ENCODE results near the gene NPC1L1.

NPC1L1 gene

DNA sequence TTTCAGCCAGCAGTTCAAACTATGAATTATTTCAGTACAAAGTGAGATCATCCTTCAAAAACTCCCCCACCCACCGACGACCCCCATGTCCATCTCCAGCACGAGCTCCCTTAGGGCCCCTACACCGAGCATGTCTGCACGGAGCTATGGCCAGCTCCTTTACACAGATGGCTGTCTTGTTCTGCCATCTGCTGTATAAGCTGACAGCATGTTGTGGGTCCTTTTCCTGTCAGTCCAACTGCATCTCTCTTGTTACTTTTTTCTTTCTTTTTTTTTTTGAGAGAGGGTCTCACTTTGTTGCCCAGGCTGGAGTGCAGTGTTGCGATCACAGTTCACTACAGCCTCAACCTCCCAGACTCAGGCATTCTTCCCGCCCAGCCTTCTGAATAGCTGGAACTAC lies 21.6 kb downstream of the NPC1L1 start:
- no peaks in the 10 kb centered on the region for H3F3A ChIP-seq (ENCODE audit: control insufficient read depth, insufficient read depth)
- no peaks in the 10 kb centered on the region for H3K4me1 ChIP-seq (ENCODE audit: control insufficient read depth, low read length)
- no peaks in the 10 kb centered on the region for H3K9me2 ChIP-seq (replicated peaks; ENCODE audit: control insufficient read depth, low read length)
- no peaks in the 10 kb centered on the region for H3K9me3 ChIP-seq (ENCODE audit: control insufficient read depth, insufficient read depth, low read length)
- no peak for TF ChIP-seq EZH2phosphoT487 (IDR thresholded peaks at IDR 0.05; ENCODE audit: borderline replicate concordance, low read length)
- TF ChIP-seq, protein P1, sequence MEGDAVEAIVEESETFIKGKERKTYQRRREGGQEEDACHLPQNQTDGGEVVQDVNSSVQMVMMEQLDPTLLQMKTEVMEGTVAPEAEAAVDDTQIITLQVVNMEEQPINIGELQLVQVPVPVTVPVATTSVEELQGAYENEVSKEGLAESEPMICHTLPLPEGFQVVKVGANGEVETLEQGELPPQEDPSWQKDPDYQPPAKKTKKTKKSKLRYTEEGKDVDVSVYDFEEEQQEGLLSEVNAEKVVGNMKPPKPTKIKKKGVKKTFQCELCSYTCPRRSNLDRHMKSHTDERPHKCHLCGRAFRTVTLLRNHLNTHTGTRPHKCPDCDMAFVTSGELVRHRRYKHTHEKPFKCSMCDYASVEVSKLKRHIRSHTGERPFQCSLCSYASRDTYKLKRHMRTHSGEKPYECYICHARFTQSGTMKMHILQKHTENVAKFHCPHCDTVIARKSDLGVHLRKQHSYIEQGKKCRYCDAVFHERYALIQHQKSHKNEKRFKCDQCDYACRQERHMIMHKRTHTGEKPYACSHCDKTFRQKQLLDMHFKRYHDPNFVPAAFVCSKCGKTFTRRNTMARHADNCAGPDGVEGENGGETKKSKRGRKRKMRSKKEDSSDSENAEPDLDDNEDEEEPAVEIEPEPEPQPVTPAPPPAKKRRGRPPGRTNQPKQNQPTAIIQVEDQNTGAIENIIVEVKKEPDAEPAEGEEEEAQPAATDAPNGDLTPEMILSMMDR (IDR thresholded peaks at IDR 0.05; ENCODE audit: low read depth, low read length, poor library complexity, severe bottlenecking): no peak
- no peak overlapping the region for H3K4me2 ChIP-seq (ENCODE audit: low read length)
- H3K27ac ChIP-seq (ENCODE audit: low read depth, low read length): no peak overlapping the region
- no peaks in the 10 kb centered on the region for H3K79me2 ChIP-seq (ENCODE audit: control insufficient read depth, low read length)
- no peak overlapping the region for H3K4me3 ChIP-seq (ENCODE audit: low read length)
- peaks cover 18% of the 10 kb centered on the region; the same call in 1 of the 2 replicates for H3K27me3 ChIP-seq (ENCODE audit: control insufficient read depth, low read length)
- H3K36me3 ChIP-seq (ENCODE audit: control insufficient read depth, low read length): no peaks in the 10 kb centered on the region
- H4K20me1 ChIP-seq (ENCODE audit: control insufficient read depth, insufficient read depth, low read depth, low read length): no peaks in the 10 kb centered on the region

DNA sequence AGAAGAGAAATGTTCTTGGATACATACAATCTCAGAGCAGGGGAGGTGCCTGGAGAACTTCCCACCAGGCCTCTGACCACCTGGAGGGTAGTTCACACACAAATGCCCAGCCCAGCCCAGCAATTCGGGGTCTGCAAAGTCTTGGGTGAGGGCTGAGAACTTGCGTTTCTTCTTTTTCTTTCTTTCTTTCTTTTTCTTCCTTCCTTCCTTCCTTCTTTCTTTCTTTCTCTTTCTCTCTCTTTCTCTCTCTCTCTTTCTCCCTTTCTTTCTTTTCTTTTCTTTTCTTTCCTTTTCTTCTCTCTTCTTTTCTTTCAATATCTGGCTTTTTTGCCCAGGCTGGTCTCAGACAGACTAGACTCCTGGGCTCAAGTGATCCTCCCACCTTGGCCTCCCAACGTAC lies 22.4 kb downstream of the NPC1L1 start:
- Histone ChIP-seq H3K4me3 (ENCODE audit: low read length) (no peak overlapping the region), H3F3A (ENCODE audit: control insufficient read depth, insufficient read depth) (no peaks in the 10 kb centered on the region), H3K79me2 (ENCODE audit: control insufficient read depth, low read length) (no peaks in the 10 kb centered on the region), H3K4me2 (ENCODE audit: low read length) (no peak overlapping the region), H3K27ac (ENCODE audit: low read depth, low read length) (no peak overlapping the region), H3K27me3 (ENCODE audit: control insufficient read depth, low read length) (peaks cover 18% of the 10 kb centered on the region; the same call in 1 of the 2 replicates), H3K36me3 (ENCODE audit: control insufficient read depth, low read length) (no peaks in the 10 kb centered on the region), H3K4me1 (ENCODE audit: control insufficient read depth, low read length) (no peaks in the 10 kb centered on the region), H4K20me1 (ENCODE audit: control insufficient read depth, insufficient read depth, low read depth, low read length) (no peaks in the 10 kb centered on the region), H3K9me3 (ENCODE audit: control insufficient read depth, insufficient read depth, low read length) (no peaks in the 10 kb centered on the region), H3K9me2 (replicated peaks; ENCODE audit: control insufficient read depth, low read length) (no peaks in the 10 kb centered on the region)
- no peak for TF ChIP-seq EZH2phosphoT487 (IDR thresholded peaks at IDR 0.05; ENCODE audit: borderline replicate concordance, low read length)
- TF ChIP-seq, protein P1 (IDR thresholded peaks at IDR 0.05; ENCODE audit: low read depth, low read length, poor library complexity, severe bottlenecking): no peak

DNA sequence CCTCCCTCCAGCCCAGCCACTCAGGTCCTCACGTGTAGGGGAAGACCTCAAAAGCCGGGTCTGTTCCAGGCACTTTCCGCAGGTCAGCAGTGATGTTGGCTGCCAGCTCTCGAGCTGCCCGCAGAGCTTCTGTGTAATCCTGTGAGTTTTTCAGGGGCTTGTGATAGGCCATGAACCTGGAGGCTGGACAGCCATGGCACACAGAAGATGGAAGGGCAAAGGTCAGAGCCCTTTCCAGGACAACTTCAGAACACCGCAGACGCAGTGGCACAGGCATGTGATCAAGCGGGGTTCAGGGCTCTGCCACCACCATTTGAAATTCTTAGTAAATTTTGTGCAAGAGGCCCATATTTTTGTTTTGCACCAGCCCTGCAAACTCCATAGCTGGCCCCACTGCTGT lies 24.0 kb downstream of the NPC1L1 start:
- Histone ChIP-seq H3K4me1 (ENCODE audit: control insufficient read depth, low read length) (no peaks in the 10 kb centered on the region), H3K27ac (ENCODE audit: low read depth, low read length) (no peak overlapping the region), H3K4me2 (ENCODE audit: low read length) (no peak overlapping the region), H3F3A (ENCODE audit: control insufficient read depth, insufficient read depth) (no peaks in the 10 kb centered on the region), H3K27me3 (ENCODE audit: control insufficient read depth, low read length) (peaks cover 9% of the 10 kb centered on the region; the same call in 1 of the 2 replicates), H3K4me3 (ENCODE audit: low read length) (no peak overlapping the region), H3K79me2 (ENCODE audit: control insufficient read depth, low read length) (no peaks in the 10 kb centered on the region), H4K20me1 (ENCODE audit: control insufficient read depth, insufficient read depth, low read depth, low read length) (no peaks in the 10 kb centered on the region), H3K36me3 (ENCODE audit: control insufficient read depth, low read length) (no peaks in the 10 kb centered on the region), H3K9me3 (ENCODE audit: control insufficient read depth, insufficient read depth, low read length) (no peaks in the 10 kb centered on the region), H3K9me2 (replicated peaks; ENCODE audit: control insufficient read depth, low read length) (no peaks in the 10 kb centered on the region)
- TF ChIP-seq, protein P1 (IDR thresholded peaks at IDR 0.05; ENCODE audit: low read depth, low read length, poor library complexity, severe bottlenecking): no peak
- TF ChIP-seq EZH2phosphoT487 (IDR thresholded peaks at IDR 0.05; ENCODE audit: borderline replicate concordance, low read length): no peak

Measured in DOHH2 (cell line).